GM18502 (cell line): ENCODE measurements around the gene KCND1.

Experiments
- ATAC-seq: cut with Tn5 transposase; IDR thresholded peaks from one replicate; pipeline ENCODE4 v1.9.1; 2021; ENCODE audit warnings: mild to moderate bottlenecking; ENCODE audit not compliant: unreplicated experiment, poor library complexity

The KCND1 gene

GRCh38 chrX:48975541-48975940, 3.9 kb upstream of the KCND1 start:
- no peak for ATAC-seq

- ATAC-seq = no peak
Measured at GRCh38 chrX:48975041-48975440, 3.4 kb upstream of the KCND1 start.

GRCh38 chrX:48974574-48974973, 2.9 kb upstream of the KCND1 start:
- ATAC-seq = no peak

- no peak for ATAC-seq
Measured at GRCh38 chrX:48974033-48974432, 2.4 kb upstream of the KCND1 start.

GRCh38 chrX:48972220-48973164, 848 bp upstream of the KCND1 start:
- no peak for ATAC-seq

GRCh38 chrX:48969471-48969870, 2.2 kb downstream of the KCND1 start:
- no peak for ATAC-seq

GRCh38 chrX:48968377-48968776, 3.3 kb downstream of the KCND1 start:
- ATAC-seq = no peak

- no peak for ATAC-seq
Measured at GRCh38 chrX:48966796-48967579, 4.7 kb downstream of the KCND1 start.

- no peak for ATAC-seq
Measured at GRCh38 chrX:48965959-48966358, 5.7 kb downstream of the KCND1 start.

GRCh38 chrX:48961585-48962091, 10.0 kb downstream of the KCND1 start:
- ATAC-seq = no peak

GRCh38 chrX:48960291-48960690, 11.4 kb downstream of the KCND1 start:
- no peak for ATAC-seq

- ATAC-seq = no peak
Measured at GRCh38 chrX:48958635-48959094, 13.0 kb downstream of the KCND1 start.

GRCh38 chrX:48957827-48958634, 13.6 kb downstream of the KCND1 start:
- peak; percentile 79 for ATAC-seq

- ATAC-seq = peak; percentile 45
Measured at GRCh38 chrX:48957477-48957826, 14.2 kb downstream of the KCND1 start, which contains the start of gene OTUD5. TSS of gene OTUD5 (minus strand) at chrX:48957607. CDS start at chrX:48957570, 37 bp downstream.

GRCh38 chrX:48956728-48957414, 14.8 kb downstream of the KCND1 start:
- ATAC-seq = no peak

- ATAC-seq = no peak
Measured at GRCh38 chrX:48948589-48948988, 23.1 kb downstream of the KCND1 start.

GRCh38 chrX:48945517-48946348, 25.9 kb downstream of the KCND1 start:
- ATAC-seq = peak; percentile 52

GRCh38 chrX:48942895-48943294, 28.7 kb downstream of the KCND1 start:
- ATAC-seq = no peak
